MV-4-11 (cell line): ENCODE results near the gene ETS1.
"Not testable (repeated sequence)": the region's sequence is repeated elsewhere in the genome, so short reads cannot be mapped to it uniquely, and the experiment has no call there.

ENCODE experiments used
- DNase-seq: peaks from one replicate; lab custom pipeline; 2025; lab: John Stamatoyannopoulos, UW

The ETS1 gene

GRCh38 chr11:128465531-128465930 is 121.8 kb downstream of the ETS1 start:
- DNase-seq, result no peak

- DNase-seq, result peak; percentile 16
These were observed 122.4 kb downstream of the ETS1 start for GRCh38 chr11:128464878-128465450.

DNA sequence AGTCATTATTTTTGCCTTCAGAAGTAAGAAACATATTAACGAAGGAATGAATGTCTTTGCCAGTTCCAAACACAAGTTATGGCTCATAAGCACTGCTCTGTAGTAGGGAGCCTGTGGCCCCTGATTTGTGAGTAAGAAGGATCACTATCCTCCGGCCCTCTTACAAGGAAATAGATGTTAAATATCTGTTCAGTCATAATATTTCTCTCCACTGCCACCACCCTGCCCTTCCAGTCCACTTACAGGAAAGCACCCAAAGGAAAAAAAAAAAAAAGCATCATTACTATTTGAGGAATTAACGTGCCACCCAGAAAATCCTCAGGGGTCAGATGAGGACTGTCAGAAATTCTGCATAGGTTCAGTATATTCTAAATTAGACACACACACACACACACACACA is 123.4 kb downstream of the ETS1 start:
- DNase-seq, result no peak

- DNase-seq, result no peak
These were observed 124.0 kb downstream of the ETS1 start for GRCh38 chr11:128463371-128463829.

- no peak for DNase-seq
These were observed 124.4 kb downstream of the ETS1 start for GRCh38 chr11:128462922-128463321.

DNA sequence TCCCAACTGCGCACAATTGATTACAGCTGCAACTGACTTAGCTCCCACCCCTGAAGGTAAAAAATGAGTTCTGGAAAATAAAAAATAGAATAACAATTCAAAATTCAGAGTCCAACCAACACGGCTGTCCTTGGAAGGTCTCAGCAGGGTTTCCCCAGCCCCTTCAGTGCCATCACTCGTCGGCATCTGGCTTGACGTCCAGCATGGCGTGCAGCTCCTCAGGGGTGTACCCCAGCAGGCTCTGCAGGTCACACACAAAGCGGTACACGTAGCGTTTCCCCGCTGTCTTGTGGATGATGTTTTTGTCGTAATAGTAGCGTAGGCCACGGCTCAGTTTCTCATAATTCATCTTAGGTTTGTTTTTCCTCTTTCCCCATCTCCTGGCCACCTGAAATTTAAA is 125.2 kb downstream of the ETS1 start:
- DNase-seq, result no peak

DNA sequence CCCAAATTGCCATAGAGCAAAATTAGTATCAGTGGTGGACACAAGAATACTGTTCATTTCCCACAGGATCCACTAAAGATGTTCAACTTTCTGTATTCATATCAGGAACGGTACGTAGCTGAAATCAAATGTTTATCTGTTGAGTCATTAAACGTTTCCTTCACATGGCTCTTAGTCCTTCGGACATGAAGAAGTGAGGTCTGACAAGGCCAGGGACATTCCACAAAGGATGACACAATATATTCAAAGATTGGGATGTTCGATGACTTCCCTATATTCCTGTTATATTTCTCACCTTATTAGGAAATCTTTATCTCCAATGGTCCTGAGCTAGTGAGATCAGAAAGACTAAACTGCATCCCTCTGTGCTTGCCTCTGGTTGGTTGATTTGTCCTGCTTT is 129.0 kb downstream of the ETS1 start:
- DNase-seq, result no peak

DNA sequence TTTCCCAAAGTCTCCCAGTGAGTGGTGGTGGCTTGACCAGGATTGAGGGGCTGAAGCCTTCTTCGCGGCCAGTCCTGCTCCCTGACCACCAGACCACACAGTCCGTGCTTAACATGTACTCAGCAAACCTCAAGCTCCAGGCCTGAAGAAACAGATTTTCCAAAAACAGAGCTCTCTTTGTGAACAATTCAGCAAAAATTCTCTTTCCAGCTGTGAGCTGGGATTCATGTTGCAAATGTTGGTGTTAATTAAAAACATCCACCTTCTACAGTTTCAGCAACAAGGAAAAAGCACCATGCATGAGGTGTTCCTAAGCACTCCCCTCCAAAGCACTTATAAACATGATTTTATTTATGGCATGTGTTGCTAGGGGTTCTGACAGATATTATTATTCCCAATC is 129.5 kb downstream of the ETS1 start:
- no peak for DNase-seq

GRCh38 chr11:128456566-128457268 is 130.6 kb downstream of the ETS1 start:
- no peak for DNase-seq

- no peak for DNase-seq
These were observed 131.6 kb downstream of the ETS1 start for GRCh38 chr11:128455766-128456165.

- no peak for DNase-seq
These were observed 133.7 kb downstream of the ETS1 start for GRCh38 chr11:128453444-128454336.

DNA sequence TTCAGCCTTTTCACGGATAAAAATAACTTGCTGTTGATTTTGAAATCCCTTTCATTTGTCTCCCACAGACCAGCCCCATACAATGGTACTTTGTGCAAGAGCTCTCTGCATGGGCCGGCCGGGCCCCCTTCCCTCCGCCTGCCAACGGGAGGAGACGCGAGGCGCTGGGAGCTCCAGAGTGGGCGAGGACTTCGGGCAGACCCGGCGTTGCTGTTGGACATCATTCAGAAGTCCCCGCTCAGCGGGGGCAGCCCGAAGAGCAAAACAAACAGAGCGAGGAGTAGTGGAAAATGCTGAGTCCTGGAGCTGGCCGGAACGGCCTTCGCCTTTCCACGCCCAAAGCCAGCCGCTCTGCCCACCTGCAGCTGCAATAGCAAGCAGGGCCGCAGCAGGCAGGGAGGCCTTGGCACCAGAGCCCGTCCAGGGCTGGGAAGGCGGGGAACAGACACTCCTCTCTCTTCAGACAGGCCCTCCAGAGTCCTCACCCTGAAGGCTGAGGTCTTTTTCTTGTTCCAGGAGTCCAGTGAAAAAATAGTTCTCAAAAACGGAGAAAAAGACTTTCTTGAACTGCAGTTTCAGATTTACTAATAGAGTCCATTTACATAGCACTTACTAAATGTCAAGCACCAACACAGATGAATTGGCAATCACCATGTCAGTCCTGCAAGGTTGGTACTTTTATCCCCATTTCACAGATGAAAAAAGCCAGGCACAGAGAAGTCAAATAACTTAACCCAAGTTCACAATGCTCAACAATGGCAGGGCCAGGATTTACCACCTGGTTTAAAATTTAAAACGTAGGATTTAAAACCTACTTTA is 135.5 kb downstream of the ETS1 start:
- no peak for DNase-seq

GRCh38 chr11:128450882-128451651 is 136.3 kb downstream of the ETS1 start:
- DNase-seq, result no peak

DNA sequence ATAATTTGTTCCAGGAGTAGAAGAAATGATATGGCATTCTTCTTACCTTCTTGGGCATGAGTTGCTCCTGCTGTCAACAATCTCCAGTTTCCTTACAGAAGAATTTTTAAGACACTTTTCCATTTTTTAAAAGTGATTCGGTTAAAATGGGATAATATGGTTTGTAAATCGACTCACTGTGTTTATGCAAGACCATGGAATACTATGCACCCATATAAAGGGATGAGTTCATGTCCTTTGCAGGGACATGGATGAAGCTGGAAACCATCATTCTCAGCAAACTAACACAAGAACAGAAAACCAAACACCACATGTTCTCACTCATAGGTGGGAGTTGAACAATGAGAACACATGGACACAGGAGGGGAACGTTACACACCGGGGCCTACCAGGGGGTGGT is 136.9 kb downstream of the ETS1 start:
- not testable (repeated sequence) for DNase-seq

GRCh38 chr11:128448981-128449713 is 138.2 kb downstream of the ETS1 start:
- DNase-seq, result no peak

GRCh38 chr11:128448200-128448886 is 139.0 kb downstream of the ETS1 start:
- DNase-seq, result no peak

GRCh38 chr11:128447233-128447632 is 140.1 kb downstream of the ETS1 start:
- no peak for DNase-seq

DNA sequence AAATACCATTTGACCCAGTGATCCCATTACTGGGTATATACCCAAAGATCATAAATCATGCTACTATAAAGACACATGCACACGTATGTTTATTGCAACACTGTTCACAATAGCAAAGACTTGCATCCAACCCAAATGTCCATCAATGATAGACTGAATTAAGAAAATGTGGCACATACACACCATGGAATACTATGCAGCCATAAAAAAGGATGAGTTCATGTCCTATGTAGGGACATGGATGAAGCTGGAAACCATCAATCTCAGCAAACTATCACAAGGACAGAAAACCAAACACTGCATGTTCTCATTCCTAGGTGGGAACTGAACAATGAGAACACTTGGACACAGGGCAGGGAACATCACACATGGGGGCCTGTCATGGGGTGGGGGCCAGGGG is 141.4 kb downstream of the ETS1 start:
- DNase-seq, result not testable (repeated sequence)

GRCh38 chr11:128437136-128437535 is 150.2 kb downstream of the ETS1 start:
- no peak for DNase-seq

DNA sequence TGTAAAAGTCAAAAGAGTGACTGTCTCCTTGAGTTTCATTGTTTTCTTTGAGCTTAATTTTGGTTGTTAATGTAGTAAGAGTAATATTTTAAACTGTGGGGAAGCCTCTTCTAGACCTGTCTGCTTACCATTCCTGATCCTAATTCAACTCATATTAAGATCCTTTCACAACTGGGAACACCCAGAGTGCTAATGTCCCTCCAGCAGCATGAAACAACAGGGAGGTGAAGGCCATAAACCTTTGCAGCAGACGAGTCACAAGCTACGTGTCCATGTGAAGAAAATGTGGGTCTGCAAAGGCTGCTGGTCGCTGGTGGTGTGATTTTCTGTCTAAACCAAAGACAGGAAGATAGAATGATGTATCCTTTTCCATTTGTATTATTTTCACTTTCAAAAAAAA is 152.5 kb downstream of the ETS1 start:
- no peak for DNase-seq
